ENCODE results near the gene ATG2B.

- TF ChIP-seq ZNF280C (tag by site-specific recombination; IDR thresholded peaks at IDR 0.05) (no peak), HIC1 (tag by site-specific recombination; IDR thresholded peaks at IDR 0.05) (no peak), CTCF (tag by site-specific recombination; IDR thresholded peaks at IDR 0.05) (no peak)
These were observed 40.3 kb upstream of the ATG2B start for GRCh38 chr14:96403409-96403808.

Data from HEK293 (cell line).